ENCODE measurements around the gene COBL. TPM values are rescaled to one million over a fixed set of nuclear protein-coding genes. Genes with fewer than 3 reads are reported as not detected.
A peak's percentile ranks its signal among the peaks of the same experiment; 100 is the strongest.

COBL gene
- total RNA-seq, 3 donors from 2014 or later: 2.2 to 37.3 (median 16.1) TPM

DNA sequence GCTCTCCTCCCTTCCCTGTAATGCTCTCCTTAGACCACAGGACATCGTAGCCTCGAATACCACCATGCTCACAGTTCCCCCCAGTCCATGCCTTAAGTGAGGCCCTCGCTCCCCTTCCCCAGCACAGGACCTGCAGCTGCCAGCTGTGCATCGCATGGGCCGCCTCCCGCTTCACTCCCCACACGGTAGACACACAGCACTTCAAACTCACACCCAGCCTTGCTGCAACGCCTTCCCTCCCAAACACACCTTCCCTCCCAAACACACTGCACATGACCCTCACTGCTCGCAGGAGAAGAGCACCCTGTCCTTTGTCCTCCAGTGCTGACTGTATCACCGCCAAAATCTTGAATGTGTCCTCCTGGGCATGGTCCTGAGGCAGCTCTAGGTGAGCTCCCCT lies 42.6 kb downstream of the COBL start:
- H3K9me3 ChIP-seq: no peaks in the 10 kb centered on the region

DNA sequence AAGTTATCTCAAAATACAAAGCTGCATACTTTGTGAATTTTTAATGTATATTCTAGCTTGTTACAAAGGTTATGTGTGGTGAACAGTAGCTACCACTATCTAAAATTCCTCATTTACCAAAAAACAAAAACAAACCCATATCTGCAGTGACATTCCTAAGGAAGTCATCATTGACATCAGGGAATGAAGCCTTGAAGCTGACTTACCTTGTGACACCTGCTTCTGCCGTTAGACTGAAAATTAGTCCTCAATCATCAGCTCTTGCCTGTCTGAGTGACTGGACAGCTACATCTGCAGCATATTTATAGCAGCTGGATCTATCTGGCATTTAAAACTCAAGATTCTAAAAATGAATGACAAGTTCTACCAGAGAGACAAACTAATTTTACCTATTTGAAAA lies 43.2 kb downstream of the COBL start:
- Histone ChIP-seq H3K36me3 (no peaks in the 10 kb centered on the region), H3K9me3 (no peaks in the 10 kb centered on the region), H3K27me3 (no peaks in the 10 kb centered on the region), H3K4me3 (no peak overlapping the region), H3K4me1 (no peaks in the 10 kb centered on the region), H3K27ac (no peak overlapping the region)
- no peak for DNase-seq (ENCODE audit: low spot score in 2 of 2)
- intact Hi-C loops (cut with DNase I; ENCODE audit: low total_unique reads): no loop called here
- TF ChIP-seq, protein P1, sequence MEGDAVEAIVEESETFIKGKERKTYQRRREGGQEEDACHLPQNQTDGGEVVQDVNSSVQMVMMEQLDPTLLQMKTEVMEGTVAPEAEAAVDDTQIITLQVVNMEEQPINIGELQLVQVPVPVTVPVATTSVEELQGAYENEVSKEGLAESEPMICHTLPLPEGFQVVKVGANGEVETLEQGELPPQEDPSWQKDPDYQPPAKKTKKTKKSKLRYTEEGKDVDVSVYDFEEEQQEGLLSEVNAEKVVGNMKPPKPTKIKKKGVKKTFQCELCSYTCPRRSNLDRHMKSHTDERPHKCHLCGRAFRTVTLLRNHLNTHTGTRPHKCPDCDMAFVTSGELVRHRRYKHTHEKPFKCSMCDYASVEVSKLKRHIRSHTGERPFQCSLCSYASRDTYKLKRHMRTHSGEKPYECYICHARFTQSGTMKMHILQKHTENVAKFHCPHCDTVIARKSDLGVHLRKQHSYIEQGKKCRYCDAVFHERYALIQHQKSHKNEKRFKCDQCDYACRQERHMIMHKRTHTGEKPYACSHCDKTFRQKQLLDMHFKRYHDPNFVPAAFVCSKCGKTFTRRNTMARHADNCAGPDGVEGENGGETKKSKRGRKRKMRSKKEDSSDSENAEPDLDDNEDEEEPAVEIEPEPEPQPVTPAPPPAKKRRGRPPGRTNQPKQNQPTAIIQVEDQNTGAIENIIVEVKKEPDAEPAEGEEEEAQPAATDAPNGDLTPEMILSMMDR (IDR thresholded peaks at IDR 0.05): no peak
- TF ChIP-seq POLR2AphosphoS5 (IDR thresholded peaks at IDR 0.05) (no peak), POLR2A (IDR thresholded peaks at IDR 0.05) (no peak)

More for the DNA sequence above, 42.6 kb downstream of the COBL start:
- TF ChIP-seq POLR2AphosphoS5 (IDR thresholded peaks at IDR 0.05): no peak
- TF ChIP-seq, protein P1 (IDR thresholded peaks at IDR 0.05): no peak
- TF ChIP-seq POLR2A (IDR thresholded peaks at IDR 0.05): no peak
- no peak for DNase-seq (ENCODE audit: low spot score in 2 of 2)
- intact Hi-C loops (cut with DNase I; ENCODE audit: low total_unique reads): no loop called here
- Histone ChIP-seq H3K4me1 (no peaks in the 10 kb centered on the region), H3K36me3 (no peaks in the 10 kb centered on the region), H3K4me3 (no peak overlapping the region), H3K27me3 (no peaks in the 10 kb centered on the region), H3K27ac (no peak overlapping the region)

DNA sequence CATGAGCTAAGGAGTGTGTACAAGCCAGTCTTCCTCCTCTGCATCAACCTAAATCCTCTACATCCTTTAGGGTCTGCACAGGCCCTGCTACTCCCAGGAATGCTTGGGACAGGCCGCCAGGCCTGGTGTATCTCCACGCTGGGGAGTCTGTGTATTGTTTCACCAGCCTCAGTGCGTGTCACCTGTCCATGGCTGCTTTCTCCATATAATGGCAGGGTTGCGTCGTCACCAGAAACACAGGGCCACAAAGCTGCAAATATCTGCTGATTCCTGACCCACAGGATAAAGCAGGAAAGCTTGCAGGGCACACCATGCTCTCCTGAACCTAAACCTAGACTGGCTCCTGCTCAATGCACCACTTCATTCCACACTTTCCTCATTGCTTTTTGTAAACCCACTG lies 45.6 kb downstream of the COBL start:
- Histone ChIP-seq H3K9me3 (no peaks in the 10 kb centered on the region), H3K4me1 (no peaks in the 10 kb centered on the region), H3K36me3 (no peaks in the 10 kb centered on the region), H3K27me3 (no peaks in the 10 kb centered on the region), H3K27ac (no peak overlapping the region), H3K4me3 (no peak overlapping the region)
- TF ChIP-seq POLR2AphosphoS5 (IDR thresholded peaks at IDR 0.05) (no peak), POLR2A (IDR thresholded peaks at IDR 0.05) (no peak)
- TF ChIP-seq, protein P1 (IDR thresholded peaks at IDR 0.05): no peak
- no peak for DNase-seq (ENCODE audit: low spot score in 2 of 2)
- intact Hi-C loops (cut with DNase I; ENCODE audit: low total_unique reads): no loop called here

DNA sequence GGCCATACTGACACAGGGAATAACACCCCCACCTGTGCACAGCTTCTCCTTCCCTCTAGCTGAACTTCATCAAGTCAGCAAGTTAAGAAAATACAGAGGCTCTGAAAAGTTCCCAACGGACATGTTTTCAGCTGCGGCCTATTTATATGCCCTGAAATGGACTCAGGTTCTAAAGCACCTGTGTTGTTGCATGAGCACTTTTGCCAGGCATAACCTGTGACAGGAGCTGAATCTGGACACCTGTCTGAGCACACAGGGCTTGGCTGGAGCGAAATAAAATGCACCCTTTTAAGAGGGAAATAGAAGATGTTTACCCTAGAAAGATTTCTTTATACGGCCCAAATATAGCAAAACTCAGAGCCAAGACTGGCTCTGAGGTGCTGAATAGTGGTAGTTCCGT lies 46.7 kb downstream of the COBL start:
- DNase-seq (ENCODE audit: low spot score in 2 of 2): no peak
- intact Hi-C loops (cut with DNase I; ENCODE audit: low total_unique reads): no loop called here
- no peaks in the 10 kb centered on the region for H3K27me3 ChIP-seq
- no peaks in the 10 kb centered on the region for H3K9me3 ChIP-seq
- no peak overlapping the region for H3K4me3 ChIP-seq
- no peaks in the 10 kb centered on the region for H3K4me1 ChIP-seq
- H3K36me3 ChIP-seq: no peaks in the 10 kb centered on the region
- no peak for TF ChIP-seq POLR2A (IDR thresholded peaks at IDR 0.05)
- TF ChIP-seq, protein P1 (IDR thresholded peaks at IDR 0.05): no peak
- TF ChIP-seq POLR2AphosphoS5 (IDR thresholded peaks at IDR 0.05): no peak
- peak overlapping the region; percentile 17 to 62 for H3K27ac ChIP-seq

DNA sequence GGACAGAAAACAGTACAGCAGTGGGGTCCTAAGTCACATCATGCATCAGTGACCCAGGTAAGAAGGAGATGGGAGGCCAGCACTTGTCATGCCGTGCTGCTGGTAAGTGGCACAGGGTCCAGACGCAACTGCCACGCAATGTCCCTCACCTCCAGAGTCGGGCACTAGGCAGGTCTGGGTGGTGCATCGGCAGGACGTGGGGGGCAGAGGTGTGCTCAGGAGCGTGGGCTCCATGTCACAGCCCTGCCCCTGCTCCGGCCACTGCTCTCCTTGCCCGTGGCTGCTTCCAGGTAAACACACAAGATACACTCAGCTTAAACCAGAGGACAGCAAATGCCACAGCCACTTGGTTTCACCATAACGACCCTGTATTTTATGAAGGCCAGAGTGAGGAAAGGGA lies 47.3 kb downstream of the COBL start:
- Histone ChIP-seq H3K4me1 (no peaks in the 10 kb centered on the region), H3K27me3 (no peaks in the 10 kb centered on the region), H3K4me3 (no peak overlapping the region), H3K9me3 (no peaks in the 10 kb centered on the region), H3K27ac (peak overlapping the region; percentile 17 to 62), H3K36me3 (no peaks in the 10 kb centered on the region)
- TF ChIP-seq, protein P1 (IDR thresholded peaks at IDR 0.05): no peak
- TF ChIP-seq POLR2AphosphoS5 (IDR thresholded peaks at IDR 0.05) (no peak), POLR2A (IDR thresholded peaks at IDR 0.05) (no peak)
- intact Hi-C loops (cut with DNase I; ENCODE audit: low total_unique reads): no loop called here
- DNase-seq (ENCODE audit: low spot score in 2 of 2): no peak
